DMS153 (cell line): ENCODE data around the gene STX12.
A peak's percentile ranks its signal among the peaks of the same experiment; 100 is the strongest.
"Not testable (repeated sequence)": the region's sequence is repeated elsewhere in the genome, so short reads cannot be mapped to it uniquely, and the experiment has no call there.

Experiments used
- DNase-seq: peaks from one replicate; lab custom pipeline; 2025; lab: John Stamatoyannopoulos, UW

Gene STX12

DNA sequence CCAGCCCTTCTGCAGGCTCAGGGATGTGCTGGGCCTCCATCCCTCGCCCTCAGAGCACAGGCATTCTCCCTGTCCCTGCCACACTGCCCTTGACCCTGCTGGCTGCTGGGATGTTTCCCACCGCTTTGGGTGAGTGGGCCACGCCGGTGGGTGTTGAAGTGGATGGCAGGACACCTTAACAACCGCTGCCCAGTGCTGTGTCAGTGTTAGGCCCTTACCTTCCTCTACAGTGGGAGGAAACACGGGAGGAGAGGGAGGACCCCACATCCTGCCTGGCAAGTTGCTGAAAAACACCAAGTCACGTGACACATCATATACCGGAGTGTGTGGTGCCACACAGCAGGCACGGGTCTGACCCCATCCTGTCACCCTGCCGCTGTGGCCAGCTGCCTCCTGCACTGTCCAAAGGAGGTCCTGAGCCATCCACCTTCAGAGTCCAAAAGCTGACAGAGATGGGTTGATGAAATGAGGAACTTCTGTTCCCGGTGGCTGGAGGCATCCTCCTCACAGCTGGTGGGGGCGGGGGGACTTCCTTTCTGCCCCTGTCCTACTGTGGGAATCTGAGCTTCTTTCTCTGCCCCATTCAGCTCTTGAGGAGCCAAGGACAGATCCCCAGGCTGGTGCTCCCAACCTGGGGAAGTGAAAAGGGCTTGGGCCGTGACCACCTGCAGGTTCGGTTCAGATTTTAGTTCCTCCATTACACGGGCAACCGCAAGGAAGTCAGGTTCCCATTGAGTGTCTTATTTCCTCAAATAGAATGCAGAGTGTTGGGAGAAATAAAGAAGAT is 96.1 kb downstream of the STX12 start:
- DNase-seq: peak; percentile 64

DNA sequence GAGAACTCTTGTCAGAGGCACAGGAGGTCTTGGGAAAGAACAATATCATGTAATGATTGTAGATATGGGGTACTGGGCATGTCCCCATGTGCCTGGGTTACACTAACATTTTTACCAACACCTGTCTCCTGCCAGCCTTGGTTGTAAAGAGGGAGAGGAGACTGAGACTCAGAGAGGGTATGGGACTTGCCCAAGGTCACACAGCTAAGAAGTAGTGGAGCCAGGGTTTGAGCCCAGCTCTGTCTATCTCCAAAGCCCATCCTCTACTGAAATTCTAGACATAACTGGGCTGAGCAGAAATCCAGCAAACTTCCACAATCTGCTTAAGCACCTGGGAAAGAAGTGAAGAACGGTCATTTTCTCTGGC is 96.7 kb downstream of the STX12 start:
- no peak for DNase-seq

- not testable (repeated sequence) for DNase-seq
These were observed 98.1 kb downstream of the STX12 start for GRCh38 chr1:27871076-27871475.

GRCh38 chr1:27872059-27872801 is 99.2 kb downstream of the STX12 start, which contains the start of gene THEMIS2:
TSS of gene THEMIS2 (plus strand) at chr1:27872544. CDS start at chr1:27872572, 28 bp downstream.
- DNase-seq: peak; percentile 24

GRCh38 chr1:27872802-27873551 is 100.0 kb downstream of the STX12 start:
- no peak for DNase-seq

GRCh38 chr1:27873671-27874384 is 100.8 kb downstream of the STX12 start:
- DNase-seq: no peak
